ENCODE results near the gene IFT22. TPM values are rescaled to one million over a fixed set of nuclear protein-coding genes. Genes with fewer than 3 reads are reported as not detected.

IFT22 gene
- total and polyA plus RNA-seq, 2 of the 8 experiments (the other 6 are each of a cell fraction or from before 2014, with no cell fraction given) = 17.7 to 18.9 TPM

- Histone ChIP-seq H4K91ac (replicated peaks; ENCODE audit: insufficient read length, low read length) (no peak overlapping the region), H3K9me3 (ENCODE audit: insufficient read depth in 2 of 2, low read depth in 1 of 2, low read length in 1 of 2) (no peaks in the 10 kb centered on the region), H2BK120ac (replicated peaks; ENCODE audit: low read depth, low read length) (no peak overlapping the region), H3K79me1 (ENCODE audit: low read depth, low read length) (peaks cover 6% of the 10 kb centered on the region), H4K20me1 (replicated peaks in 1 of 2; ENCODE audit: control insufficient read depth in 1 of 2, insufficient read depth in 2 of 2, low read length in 2 of 2) (peaks cover 1 to 3% of the 10 kb centered on the region in 2 experiments), H3K4me2 (ENCODE audit: insufficient read depth in 1 of 2, low read depth in 2 of 2, low read length in 2 of 2) (peak overlapping the region; percentile 68 to 97), H2AFZ (ENCODE audit: low read length) (no peak overlapping the region), H3K36me3 (ENCODE audit: control insufficient read depth in 2 of 4, insufficient read depth in 4 of 4, low read length in 3 of 4) (peaks cover 12 to 62% (median 25%) of the 10 kb centered on the region in 4 experiments), H3K4me1 (replicated peaks in 1 of 4; ENCODE audit: control insufficient read depth in 3 of 4, insufficient read depth in 4 of 4, low read length in 3 of 4) (peaks cover 0 to 6% (median 3%) of the 10 kb centered on the region in 4 experiments; a peak in 2 of 7 replicates), H3K18ac (ENCODE audit: extremely low read depth, low read length) (peak overlapping the region; percentile 89), H4K8ac (ENCODE audit: extremely low read depth, insufficient read depth, low read length) (peak overlapping the region; percentile 69; the same call in 1 of the 2 replicates), H2AK5ac (ENCODE audit: low read depth, low read length) (no peak overlapping the region; the same call in 1 of the 2 replicates), H3K23ac (ENCODE audit: insufficient read length) (no peak overlapping the region), H4K5ac (ENCODE audit: insufficient read length, low read depth, low read length) (peak overlapping the region; percentile 78), H2BK5ac (ENCODE audit: low read depth, low read length) (peak overlapping the region; percentile 91; the same call in 1 of the 2 replicates), H3K56ac (replicated peaks; ENCODE audit: insufficient read length, low read depth, low read length) (peak overlapping the region; percentile 1), H2BK15ac (ENCODE audit: low read length) (no peak overlapping the region; the same call in 1 of the 2 replicates), H3K14ac (ENCODE audit: insufficient read length) (no peak overlapping the region), H3K27ac (ENCODE audit: low read depth, low read length) (peak overlapping the region; percentile 79; the same call in 1 of the 2 replicates), H3K79me2 (ENCODE audit: control insufficient read depth in 1 of 2, insufficient read depth in 2 of 2, low read length in 2 of 2) (peaks cover 7 to 56% of the 10 kb centered on the region in 2 experiments; a peak in 3 of 4 replicates), H3K9ac (replicated peaks in 1 of 4; ENCODE audit: extremely low read depth in 1 of 4, low read depth in 3 of 4, low read length in 3 of 4) (peak overlapping the region; percentile 75 to 87 (median 82)), H3K4ac (replicated peaks; ENCODE audit: insufficient read length, low read depth, low read length) (peak overlapping the region; percentile 5), H3K27me3 (replicated peaks in 1 of 4; ENCODE audit: control insufficient read depth in 3 of 4, extremely low read depth in 1 of 4, insufficient read depth in 3 of 4, low read length in 3 of 4) (no peaks in the 10 kb centered on the region), H2BK20ac (ENCODE audit: low read length) (no peak overlapping the region), H3K23me2 (ENCODE audit: low read depth, low read length) (peaks cover 5% of the 10 kb centered on the region; the same call in 1 of the 2 replicates), H2BK12ac (ENCODE audit: low read depth, low read length) (no peak overlapping the region), H3K4me3 (ENCODE audit: extremely low read depth in 1 of 4, insufficient read depth in 2 of 4, low read depth in 3 of 4, low read length in 4 of 4) (peak overlapping the region; percentile 80 to 96 (median 86))
- CTCF ChIA-PET (ENCODE audit: partially characterized antibody) = interaction anchor here (0.7 to 2.3 kb wide), 8 partner anchors 13 to 198 kb away, joined by 3 to 8 read pairs (median 5); partner anchors contain the start of gene IFT22
- no peak for FAIRE-seq
- DNase-seq (ENCODE audit: low read depth in 1 of 2, low spot score in 2 of 2) = peak in 1 of 2 experiments; percentile 89
- WGBS, 2 experiments (ENCODE audit: extremely low coverage in 1 of 2, insufficient coverage in 1 of 2, insufficient read length in 1 of 2, insufficient replicate concordance in 2 of 2, low coverage in 1 of 2, low lambda C conversion rate in 2 of 2, missing lambda C conversion rate in 1 of 2) = 2% methylated on average over 32 of the region's 62 CpGs; no CpG with 5 or more reads in 1 of the 2 experiments
- POLR2A ChIA-PET (ENCODE audit: partially characterized antibody) = interaction anchor here (0.6 to 11.4 kb wide), 20 partner anchors 7 to 200 kb away, joined by 3 to 144 read pairs (median 4); partner anchors contain the start of genes COL26A1, IFT22, PLOD3 and ZNHIT1
- TF ChIP-seq E2F6 (IDR thresholded peaks at IDR 0.05) = peak; percentile 48; the same call in 1 of the 2 replicates
- peak; percentile 52; the same call in 1 of the 2 replicates for TF ChIP-seq YY1 (IDR thresholded peaks at IDR 0.05; ENCODE audit: low read depth, low read length)
- peak; percentile 86 to 90 for TF ChIP-seq POLR2A (IDR thresholded peaks at IDR 0.05; ENCODE audit: control extremely low read depth in 1 of 2, low read depth in 2 of 2, low read length in 2 of 2)
- peak; percentile 72 for TF ChIP-seq PHF8 (conservative IDR thresholded peaks at IDR 0.05; ENCODE audit: low read depth, low read length)
- TF ChIP-seq GTF2F1 (IDR thresholded peaks at IDR 0.05; ENCODE audit: borderline replicate concordance, low read depth, low read length) = no peak
- peak in 1 of 2 experiments; percentile 29; a peak in 1 of 4 replicates for TF ChIP-seq SIN3A (conservative IDR thresholded peaks at IDR 0.05 in 1 of 2, IDR thresholded peaks at IDR 0.05 in 1 of 2; ENCODE audit: low read depth in 1 of 2, low read length in 2 of 2)
- TF ChIP-seq POLR2AphosphoS5 (IDR thresholded peaks at IDR 0.05; ENCODE audit: low read depth, low read length) = peak; percentile 86
Measured at GRCh38 chr7:101308245-101309085, 13.1 kb downstream of the IFT22 start.

Measured in H1 (cell line).